Measurements from ENCODE around the gene ARHGDIB. TPM values are rescaled to one million over a fixed set of nuclear protein-coding genes. Genes with fewer than 3 reads are reported as not detected.

Gene ARHGDIB
- total and polyA plus RNA-seq, 2 experiments from 2014 or later: 0.89 TPM; not detected in 1

GRCh38 chr12:14924541-14924940 lies 36.9 kb downstream of the ARHGDIB start:
- Mint-ChIP-seq H3K4me3 (no peak overlapping the region), H3K4me1 (peaks cover 15% of the 10 kb centered on the region; the same call in 2 of the 3 replicates), H3K9me3 (no peaks in the 10 kb centered on the region), H3K27me3 (ENCODE audit: insufficient read depth, low read depth, poor library complexity) (peaks cover 6% of the 10 kb centered on the region), H3K27ac (no peak overlapping the region), H3K36me3 (ENCODE audit: low read depth) (no peaks in the 10 kb centered on the region)
- Histone ChIP-seq H3K4me3 (no peak overlapping the region), H3K79me2 (replicated peaks; ENCODE audit: insufficient read depth) (no peaks in the 10 kb centered on the region), H3K27ac (ENCODE audit: low read depth) (no peak overlapping the region), H4K20me1 (replicated peaks; ENCODE audit: insufficient read depth) (no peaks in the 10 kb centered on the region), H2AFZ (no peak overlapping the region), H3K4me2 (no peak overlapping the region), H3K27me3 (ENCODE audit: insufficient read depth) (no peaks in the 10 kb centered on the region), H3K9me2 (ENCODE audit: insufficient read depth) (no peaks in the 10 kb centered on the region), H3K36me3 (ENCODE audit: insufficient read depth) (no peaks in the 10 kb centered on the region), H3F3A (replicated peaks; ENCODE audit: low read depth) (no peaks in the 10 kb centered on the region), H3K4me1 (ENCODE audit: insufficient read depth) (peaks cover 9% of the 10 kb centered on the region; the same call in 1 of the 2 replicates)
- DNase-seq (ENCODE audit: low spot score): no peak
- ATAC-seq: no peak
- TF ChIP-seq ZNF331 (CRISPR knock-in tag; IDR thresholded peaks at IDR 0.05; ENCODE audit: low read depth) (no peak), ZNF114 (CRISPR knock-in tag; IDR thresholded peaks at IDR 0.05) (no peak), NANOG (IDR thresholded peaks at IDR 0.05; ENCODE audit: borderline replicate concordance) (no peak), POLR2AphosphoS5 (IDR thresholded peaks at IDR 0.05; ENCODE audit: low read depth) (no peak), STAT1 (IDR thresholded peaks at IDR 0.05; ENCODE audit: unreplicated experiment) (no peak)
- TF ChIP-seq, protein P1, sequence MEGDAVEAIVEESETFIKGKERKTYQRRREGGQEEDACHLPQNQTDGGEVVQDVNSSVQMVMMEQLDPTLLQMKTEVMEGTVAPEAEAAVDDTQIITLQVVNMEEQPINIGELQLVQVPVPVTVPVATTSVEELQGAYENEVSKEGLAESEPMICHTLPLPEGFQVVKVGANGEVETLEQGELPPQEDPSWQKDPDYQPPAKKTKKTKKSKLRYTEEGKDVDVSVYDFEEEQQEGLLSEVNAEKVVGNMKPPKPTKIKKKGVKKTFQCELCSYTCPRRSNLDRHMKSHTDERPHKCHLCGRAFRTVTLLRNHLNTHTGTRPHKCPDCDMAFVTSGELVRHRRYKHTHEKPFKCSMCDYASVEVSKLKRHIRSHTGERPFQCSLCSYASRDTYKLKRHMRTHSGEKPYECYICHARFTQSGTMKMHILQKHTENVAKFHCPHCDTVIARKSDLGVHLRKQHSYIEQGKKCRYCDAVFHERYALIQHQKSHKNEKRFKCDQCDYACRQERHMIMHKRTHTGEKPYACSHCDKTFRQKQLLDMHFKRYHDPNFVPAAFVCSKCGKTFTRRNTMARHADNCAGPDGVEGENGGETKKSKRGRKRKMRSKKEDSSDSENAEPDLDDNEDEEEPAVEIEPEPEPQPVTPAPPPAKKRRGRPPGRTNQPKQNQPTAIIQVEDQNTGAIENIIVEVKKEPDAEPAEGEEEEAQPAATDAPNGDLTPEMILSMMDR (conservative IDR thresholded peaks at IDR 0.05; ENCODE audit: low read depth in 2 of 2): no peak

DNA sequence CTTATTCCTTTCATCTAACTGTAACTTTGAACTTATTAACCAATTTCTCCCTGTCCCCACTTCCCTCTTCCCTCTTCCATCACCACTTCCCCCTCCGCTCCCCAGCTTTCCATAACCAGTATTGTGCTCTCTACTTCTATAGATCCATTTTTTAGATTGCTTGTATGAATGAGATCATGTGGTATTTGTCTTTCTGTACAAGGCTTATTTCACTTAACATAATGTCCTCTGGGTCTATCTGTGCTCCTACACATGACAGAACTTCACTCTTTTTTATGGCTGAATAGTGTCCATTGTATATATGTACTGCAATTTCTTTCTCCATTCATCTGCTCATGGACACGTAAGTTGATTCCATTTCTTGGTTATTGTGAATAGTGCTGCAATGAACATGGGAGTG lies 37.5 kb downstream of the ARHGDIB start:
- H3K9me3 Mint-ChIP-seq: no peaks in the 10 kb centered on the region
- TF ChIP-seq EZH2 (IDR thresholded peaks at IDR 0.05; ENCODE audit: low read depth, unreplicated experiment): no peak
- TF ChIP-seq NANOG (IDR thresholded peaks at IDR 0.05; ENCODE audit: borderline replicate concordance): no peak
- no peak for TF ChIP-seq POLR2AphosphoS5 (IDR thresholded peaks at IDR 0.05; ENCODE audit: low read depth)
- TF ChIP-seq, protein P1 (conservative IDR thresholded peaks at IDR 0.05; ENCODE audit: low read depth in 2 of 2): no peak
- no peak for TF ChIP-seq EZH2phosphoT487 (IDR thresholded peaks at IDR 0.05; ENCODE audit: unreplicated experiment)
- no peak for TF ChIP-seq REST (IDR thresholded peaks at IDR 0.05; ENCODE audit: unreplicated experiment)
- no peak for TF ChIP-seq STAT1 (IDR thresholded peaks at IDR 0.05; ENCODE audit: unreplicated experiment)
- no peak for TF ChIP-seq JUNB (IDR thresholded peaks at IDR 0.05; ENCODE audit: unreplicated experiment)
- TF ChIP-seq, protein P2, sequence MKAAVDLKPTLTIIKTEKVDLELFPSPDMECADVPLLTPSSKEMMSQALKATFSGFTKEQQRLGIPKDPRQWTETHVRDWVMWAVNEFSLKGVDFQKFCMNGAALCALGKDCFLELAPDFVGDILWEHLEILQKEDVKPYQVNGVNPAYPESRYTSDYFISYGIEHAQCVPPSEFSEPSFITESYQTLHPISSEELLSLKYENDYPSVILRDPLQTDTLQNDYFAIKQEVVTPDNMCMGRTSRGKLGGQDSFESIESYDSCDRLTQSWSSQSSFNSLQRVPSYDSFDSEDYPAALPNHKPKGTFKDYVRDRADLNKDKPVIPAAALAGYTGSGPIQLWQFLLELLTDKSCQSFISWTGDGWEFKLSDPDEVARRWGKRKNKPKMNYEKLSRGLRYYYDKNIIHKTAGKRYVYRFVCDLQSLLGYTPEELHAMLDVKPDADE (IDR thresholded peaks at IDR 0.05): no peak
- TF ChIP-seq ZNF331 (CRISPR knock-in tag; IDR thresholded peaks at IDR 0.05; ENCODE audit: low read depth): no peak
- TF ChIP-seq CREB1 (CRISPR knock-in tag; IDR thresholded peaks at IDR 0.05; ENCODE audit: low read depth): no peak

More for the DNA sequence above, 37.5 kb downstream of the ARHGDIB start:
- no peaks in the 10 kb centered on the region for H3K79me2 ChIP-seq (replicated peaks; ENCODE audit: insufficient read depth)
- DNase-seq (ENCODE audit: low spot score) (no peak), ATAC-seq (no peak)
- H3K4me1 ChIP-seq (ENCODE audit: insufficient read depth): peaks cover 3% of the 10 kb centered on the region; the same call in 1 of the 2 replicates
- Mint-ChIP-seq H3K4me1 (peaks cover 12% of the 10 kb centered on the region; the same call in 2 of the 3 replicates), H3K4me3 (no peak overlapping the region), H3K27me3 (ENCODE audit: insufficient read depth, low read depth, poor library complexity) (peaks cover 5% of the 10 kb centered on the region), H3K36me3 (ENCODE audit: low read depth) (no peaks in the 10 kb centered on the region), H3K27ac (no peak overlapping the region)
- no peaks in the 10 kb centered on the region for H3F3A ChIP-seq (replicated peaks; ENCODE audit: low read depth)
- no peaks in the 10 kb centered on the region for H3K27me3 ChIP-seq (ENCODE audit: insufficient read depth)
- no peak overlapping the region for H3K27ac ChIP-seq (ENCODE audit: low read depth)
- no peaks in the 10 kb centered on the region for H4K20me1 ChIP-seq (replicated peaks; ENCODE audit: insufficient read depth)
- H3K4me2 ChIP-seq: no peak overlapping the region
- no peaks in the 10 kb centered on the region for H3K36me3 ChIP-seq (ENCODE audit: insufficient read depth)
- no peak overlapping the region for H3K4me3 ChIP-seq
- H2AFZ ChIP-seq: no peak overlapping the region
- H3K9me2 ChIP-seq (ENCODE audit: insufficient read depth): no peaks in the 10 kb centered on the region
